Body of pancreas (tissue), 4 donors: ENCODE results near the gene ZBTB20. TPM values are rescaled to one million over a fixed set of nuclear protein-coding genes. Genes with fewer than 3 reads are reported as not detected.

ENCODE experiments used
- ATAC-seq: fragments of 150-250 bp; one replicate; pipeline ENCODE4 v1.9.1; 2016
- DNase-seq, 4 donors: peaks; one replicate each; pipeline ENCODE4 v3.0.0-alpha.2; 2019
- H3K27ac ChIP-seq, 4 donors: fragments of 200-600 bp; sonication (generic); 1 replicate in 3 of 4; 2 replicates in 1 of 4; pipeline versions ENCODE4 v1.5.1 to v1.6.1; 2016 to 2019; ENCODE audit warnings: mild to moderate bottlenecking in 1 of 4, mixed read lengths in 1 of 4, moderate library complexity in 1 of 4
- H3K27me3 ChIP-seq, 2 donors: fragments of 200-600 bp; sonication (generic); one replicate each; pipeline ENCODE4 v1.6.0; 2016; ENCODE audit warnings: mild to moderate bottlenecking in 1 of 2
- H3K36me3 ChIP-seq, 2 donors: fragments of 200-600 bp; sonication (generic); replicated peaks in 1 of 2; 2 replicates each; pipeline ENCODE4 v1.5.1; 2016; ENCODE audit warnings: low read depth in 2 of 2; ENCODE audit not compliant: insufficient read depth in 1 of 2
- H3K4me1 ChIP-seq: fragments of 200-600 bp; sonication (generic); one replicate; pipeline ENCODE4 v1.6.0; 2016
- H3K4me3 ChIP-seq, 2 donors: fragments of 200-600 bp; sonication (generic); 1 replicate in 1 of 2; 2 replicates in 1 of 2; pipeline ENCODE4 v1.5.1; 2016 to 2019
- H3K9me3 ChIP-seq, 3 donors: fragments of 200-600 bp; sonication (generic); 1 replicate in 2 of 3; 2 replicates in 1 of 3; pipeline ENCODE4 v1.5.1; 2016
- POLR2A ChIP-seq, 3 donors: fragments of 450-650 bp; IDR thresholded peaks; one replicate each; pipeline ENCODE4 v1.6.1; 2016; ENCODE audit warnings: antibody characterized with exemption in 3 of 3, mild to moderate bottlenecking in 2 of 3
- WGBS, 2 donors: methylation state at CpG; one replicate each; pipeline ENCODE4 v1.1.5; 2017; 5-methylcytosine and 5-hydroxymethylcytosine counted together
- intact Hi-C: fragments of 100-400 bp; cut with DNase I; formaldehyde crosslinking; loops from one replicate; pipeline ENCODE4 v1.15.1; 2023
- total RNA-seq, 2 donors: library from RNA; depleted of rRNA; stranded (reverse); fragments of >200 nt; gene quantifications; one replicate each; pipeline ENCODE4 v1.1.0, GENCODE V29; 2016
- TF ChIP-seq, protein P1 (sequence below), 7 experiments: fragments of 450-650 bp in 4 of 7; fragments of 200-600 bp in 3 of 7; sonication (generic) in 3 of 7; IDR thresholded peaks; one replicate each; pipeline ENCODE4 v1.5.1; 2016 to 2019; ENCODE audit warnings: antibody characterized with exemption in 7 of 7

ZBTB20 gene
- total RNA-seq, 2 donors from 2014 or later = 48.3 to 77.1 TPM

DNA sequence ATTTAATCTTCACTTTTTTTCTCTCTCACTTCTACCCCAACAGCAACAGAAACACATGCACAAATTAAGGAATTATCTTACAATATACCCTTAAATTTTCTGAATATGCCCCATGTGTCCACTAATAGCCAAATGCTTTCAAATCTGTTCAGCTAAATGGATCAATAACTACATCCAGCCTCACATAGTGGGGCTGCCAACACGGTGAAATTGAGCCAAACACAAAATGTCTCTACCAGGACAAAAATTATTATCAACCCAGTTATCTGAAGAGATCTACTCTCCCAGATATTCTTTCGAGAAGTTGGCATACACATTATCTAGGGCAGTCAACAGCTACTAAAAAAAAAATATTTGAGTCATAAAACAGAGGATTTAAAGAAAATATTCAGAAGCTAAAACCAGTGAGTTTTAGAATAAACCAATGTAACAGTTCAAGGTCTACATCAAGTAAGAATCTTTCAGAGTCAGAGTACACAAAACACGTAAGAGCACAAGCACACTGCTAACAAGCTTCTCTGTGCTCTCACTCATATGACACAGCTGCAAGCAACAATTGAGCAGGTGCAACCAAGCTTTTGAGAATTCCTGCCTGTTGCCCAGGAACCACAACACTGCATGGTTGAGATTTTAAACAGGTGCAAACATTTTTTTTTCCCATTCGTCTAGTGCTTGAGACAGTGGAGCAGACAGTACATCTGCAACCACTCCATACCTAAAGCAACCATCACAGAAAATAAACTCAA lies 247.7 kb downstream of the ZBTB20 start:
- Histone ChIP-seq H3K36me3 (no peaks in the 10 kb centered on the region), H3K27ac (peak overlapping the region; percentile 66 to 91 (median 76)), H3K4me3 (no peak overlapping the region), H3K9me3 (no peaks in the 10 kb centered on the region), H3K4me1 (peaks cover 58% of the 10 kb centered on the region), H3K27me3 (no peaks in the 10 kb centered on the region)
- DNase-seq (peak; percentile 77 to 94 (median 84)), ATAC-seq (peak; percentile 96)
- 6 to 11% methylated on average over 4 of the region's 4 CpGs for WGBS, 2 donors
- intact Hi-C loops = no loop called here
- TF ChIP-seq, protein P1, sequence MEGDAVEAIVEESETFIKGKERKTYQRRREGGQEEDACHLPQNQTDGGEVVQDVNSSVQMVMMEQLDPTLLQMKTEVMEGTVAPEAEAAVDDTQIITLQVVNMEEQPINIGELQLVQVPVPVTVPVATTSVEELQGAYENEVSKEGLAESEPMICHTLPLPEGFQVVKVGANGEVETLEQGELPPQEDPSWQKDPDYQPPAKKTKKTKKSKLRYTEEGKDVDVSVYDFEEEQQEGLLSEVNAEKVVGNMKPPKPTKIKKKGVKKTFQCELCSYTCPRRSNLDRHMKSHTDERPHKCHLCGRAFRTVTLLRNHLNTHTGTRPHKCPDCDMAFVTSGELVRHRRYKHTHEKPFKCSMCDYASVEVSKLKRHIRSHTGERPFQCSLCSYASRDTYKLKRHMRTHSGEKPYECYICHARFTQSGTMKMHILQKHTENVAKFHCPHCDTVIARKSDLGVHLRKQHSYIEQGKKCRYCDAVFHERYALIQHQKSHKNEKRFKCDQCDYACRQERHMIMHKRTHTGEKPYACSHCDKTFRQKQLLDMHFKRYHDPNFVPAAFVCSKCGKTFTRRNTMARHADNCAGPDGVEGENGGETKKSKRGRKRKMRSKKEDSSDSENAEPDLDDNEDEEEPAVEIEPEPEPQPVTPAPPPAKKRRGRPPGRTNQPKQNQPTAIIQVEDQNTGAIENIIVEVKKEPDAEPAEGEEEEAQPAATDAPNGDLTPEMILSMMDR (IDR thresholded peaks at IDR 0.05) = no peak
- TF ChIP-seq POLR2A (IDR thresholded peaks at IDR 0.05) = peak in 2 of 3 donors; percentile 44 to 49

DNA sequence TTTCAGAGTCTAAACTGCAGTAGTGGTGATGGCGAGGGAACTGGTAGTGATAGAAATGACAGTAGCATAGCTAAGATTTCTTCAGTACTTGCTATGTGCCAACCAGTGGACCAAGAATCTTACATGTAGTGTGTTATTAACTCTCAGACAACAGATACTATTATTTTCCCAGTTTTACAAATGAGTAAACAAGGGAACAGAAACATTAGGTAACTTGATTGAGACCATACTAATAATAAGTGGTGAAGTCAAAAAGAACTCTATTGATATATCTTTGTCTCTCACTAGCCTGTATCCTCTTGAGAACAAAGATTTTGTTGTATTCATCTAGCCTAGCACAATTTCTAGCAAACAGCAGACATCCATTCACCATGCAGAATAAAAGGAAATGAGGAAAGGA lies 250.1 kb downstream of the ZBTB20 start:
- Histone ChIP-seq H3K9me3 (no peaks in the 10 kb centered on the region), H3K27me3 (no peaks in the 10 kb centered on the region), H3K36me3 (no peaks in the 10 kb centered on the region), H3K27ac (peak overlapping the region in 3 of 4 donors; percentile 20 to 91 (median 71)), H3K4me1 (peaks cover 55% of the 10 kb centered on the region), H3K4me3 (no peak overlapping the region)
- no peak for ATAC-seq
- 86 to 97% methylated on average over 1 of the region's 1 CpG for WGBS, 2 donors
- no peak for DNase-seq
- TF ChIP-seq, protein P1 (IDR thresholded peaks at IDR 0.05) = no peak
- no peak for TF ChIP-seq POLR2A (IDR thresholded peaks at IDR 0.05)
- intact Hi-C loops = no loop called here

DNA sequence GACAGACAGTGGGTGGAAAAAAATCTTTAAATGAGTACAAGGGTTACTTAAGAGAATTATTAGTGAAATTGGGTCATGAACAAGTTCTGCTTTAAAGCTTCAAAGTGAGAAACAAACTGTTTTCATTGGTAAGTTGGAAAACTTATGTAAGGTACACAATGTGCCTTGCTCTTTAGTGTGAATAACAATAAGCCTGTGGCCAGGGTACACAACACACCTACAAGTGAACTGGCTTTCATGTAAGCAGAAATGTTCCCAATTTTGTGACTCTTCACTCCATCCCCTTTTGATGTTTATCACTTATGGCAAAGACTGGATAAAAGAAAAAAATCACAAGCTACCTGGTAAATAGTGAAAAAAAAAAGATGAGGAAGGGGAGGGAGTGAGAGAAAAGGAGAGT lies 253.7 kb downstream of the ZBTB20 start:
- intact Hi-C loops = no loop called here

DNA sequence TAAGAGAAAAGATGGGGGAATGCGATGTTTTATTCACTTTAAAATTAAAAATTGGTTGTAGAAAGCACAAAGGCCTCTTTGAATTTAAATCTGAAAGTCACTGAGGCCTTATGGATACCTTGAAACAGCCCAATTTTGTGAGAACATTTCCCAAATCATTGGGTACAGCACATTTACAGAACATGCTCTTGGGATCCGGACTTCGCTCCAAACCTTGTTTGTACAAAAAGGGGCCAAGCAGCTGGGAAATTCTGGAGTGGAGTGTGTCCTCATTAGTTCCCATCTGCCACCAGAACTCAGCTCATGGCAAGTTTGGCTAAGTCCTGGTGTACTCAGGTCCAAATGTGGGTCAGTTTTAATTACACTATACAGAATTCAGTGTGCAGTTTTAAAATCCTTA lies 254.2 kb downstream of the ZBTB20 start:
- TF ChIP-seq, protein P1 (IDR thresholded peaks at IDR 0.05) = no peak
- Histone ChIP-seq H3K4me3 (no peak overlapping the region), H3K9me3 (no peaks in the 10 kb centered on the region), H3K4me1 (peaks cover 40% of the 10 kb centered on the region), H3K36me3 (no peaks in the 10 kb centered on the region), H3K27ac (peak overlapping the region; percentile 49 to 71 (median 64)), H3K27me3 (no peaks in the 10 kb centered on the region)
- peak; percentile 29 to 62 (median 46) for DNase-seq
- 24 to 46% methylated on average over 3 of the region's 3 CpGs for WGBS, 2 donors
- intact Hi-C loops = no loop called here
- peak; percentile 68 for ATAC-seq

More for the DNA sequence above, 253.7 kb downstream of the ZBTB20 start:
- ATAC-seq (no peak), DNase-seq (no peak)
- no peaks in the 10 kb centered on the region for H3K36me3 ChIP-seq
- no peaks in the 10 kb centered on the region for H3K27me3 ChIP-seq
- no peak for TF ChIP-seq POLR2A (IDR thresholded peaks at IDR 0.05)
- TF ChIP-seq, protein P1 (IDR thresholded peaks at IDR 0.05) = no peak
- no peak overlapping the region for H3K4me3 ChIP-seq
- H3K4me1 ChIP-seq = peaks cover 45% of the 10 kb centered on the region
- H3K9me3 ChIP-seq = no peaks in the 10 kb centered on the region
- peak overlapping the region; percentile 49 to 71 (median 64) for H3K27ac ChIP-seq
